Lower leg skin (tissue), 4 donors: ENCODE results near the gene CIAPIN1. TPM values are rescaled to one million over a fixed set of nuclear protein-coding genes. Genes with fewer than 3 reads are reported as not detected.

Experiments used
- DNase-seq, 2 donors: peaks; one replicate each; pipeline ENCODE4 v3.0.0-alpha.2; 2019; ENCODE audit warnings: low spot score in 2 of 2
- H3K4me3 ChIP-seq: fragments of 200-600 bp; sonication (generic); 2 replicates; pipeline ENCODE4 v1.5.1; 2017; ENCODE audit warnings: mild to moderate bottlenecking, low read depth; ENCODE audit not compliant: poor library complexity, severe bottlenecking
- POLR2A ChIP-seq, 2 donors: fragments of 450-650 bp; IDR thresholded peaks; one replicate each; pipeline ENCODE4 v1.6.1; 2016 to 2017; ENCODE audit warnings: antibody characterized with exemption in 2 of 2, mild to moderate bottlenecking in 1 of 2, moderate library complexity in 1 of 2
- WGBS, 2 donors: methylation state at CpG; one replicate each; pipeline ENCODE4 v1.1.5; 2018; 5-methylcytosine and 5-hydroxymethylcytosine counted together
- intact Hi-C: fragments of 100-400 bp; cut with DNase I; formaldehyde crosslinking; loops from one replicate; pipeline ENCODE4 v1.15.0; 2023; ENCODE audit warnings: low total_unique reads
- total RNA-seq, 4 donors: library from RNA; depleted of rRNA; stranded (reverse); fragments of >200 nt; gene quantifications; one replicate each; pipeline ENCODE4 v1.1.0, GENCODE V29; 2016
- TF ChIP-seq, protein P1 (sequence below), 3 donors: fragments of 450-650 bp; IDR thresholded peaks; one replicate each; pipeline ENCODE4 v1.5.1; 2016; ENCODE audit warnings: antibody characterized with exemption in 3 of 3, mild to moderate bottlenecking in 3 of 3, moderate library complexity in 2 of 3

The CIAPIN1 gene
- total RNA-seq, 4 donors from 2014 or later = 20.9 to 40.8 (median 30.7) TPM

DNA sequence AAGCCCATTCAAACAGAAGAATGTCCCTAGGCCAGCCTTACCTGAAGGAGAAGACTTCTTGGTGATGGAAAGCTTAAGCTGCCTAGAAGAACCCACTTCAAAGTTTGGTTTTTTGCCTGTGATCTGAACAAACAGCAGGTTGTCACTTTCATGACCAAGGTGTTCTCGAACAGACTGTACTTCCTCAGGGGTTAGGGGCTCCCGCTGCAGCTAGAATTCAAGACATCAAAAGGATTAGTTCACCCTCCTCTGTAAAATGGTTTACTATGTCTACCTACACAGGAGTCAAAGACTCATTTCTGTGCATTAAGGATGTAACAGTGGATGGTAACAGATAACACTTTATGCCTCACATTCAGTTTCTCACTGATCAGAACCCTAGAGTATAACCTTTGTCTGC lies 13.2 kb downstream of the CIAPIN1 start:
- TF ChIP-seq, protein P1, sequence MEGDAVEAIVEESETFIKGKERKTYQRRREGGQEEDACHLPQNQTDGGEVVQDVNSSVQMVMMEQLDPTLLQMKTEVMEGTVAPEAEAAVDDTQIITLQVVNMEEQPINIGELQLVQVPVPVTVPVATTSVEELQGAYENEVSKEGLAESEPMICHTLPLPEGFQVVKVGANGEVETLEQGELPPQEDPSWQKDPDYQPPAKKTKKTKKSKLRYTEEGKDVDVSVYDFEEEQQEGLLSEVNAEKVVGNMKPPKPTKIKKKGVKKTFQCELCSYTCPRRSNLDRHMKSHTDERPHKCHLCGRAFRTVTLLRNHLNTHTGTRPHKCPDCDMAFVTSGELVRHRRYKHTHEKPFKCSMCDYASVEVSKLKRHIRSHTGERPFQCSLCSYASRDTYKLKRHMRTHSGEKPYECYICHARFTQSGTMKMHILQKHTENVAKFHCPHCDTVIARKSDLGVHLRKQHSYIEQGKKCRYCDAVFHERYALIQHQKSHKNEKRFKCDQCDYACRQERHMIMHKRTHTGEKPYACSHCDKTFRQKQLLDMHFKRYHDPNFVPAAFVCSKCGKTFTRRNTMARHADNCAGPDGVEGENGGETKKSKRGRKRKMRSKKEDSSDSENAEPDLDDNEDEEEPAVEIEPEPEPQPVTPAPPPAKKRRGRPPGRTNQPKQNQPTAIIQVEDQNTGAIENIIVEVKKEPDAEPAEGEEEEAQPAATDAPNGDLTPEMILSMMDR (IDR thresholded peaks at IDR 0.05) = no peak
- TF ChIP-seq POLR2A (IDR thresholded peaks at IDR 0.05) = no peak
- WGBS, 2 donors = 90 to 95% methylated on average over 2 of the region's 2 CpGs

DNA sequence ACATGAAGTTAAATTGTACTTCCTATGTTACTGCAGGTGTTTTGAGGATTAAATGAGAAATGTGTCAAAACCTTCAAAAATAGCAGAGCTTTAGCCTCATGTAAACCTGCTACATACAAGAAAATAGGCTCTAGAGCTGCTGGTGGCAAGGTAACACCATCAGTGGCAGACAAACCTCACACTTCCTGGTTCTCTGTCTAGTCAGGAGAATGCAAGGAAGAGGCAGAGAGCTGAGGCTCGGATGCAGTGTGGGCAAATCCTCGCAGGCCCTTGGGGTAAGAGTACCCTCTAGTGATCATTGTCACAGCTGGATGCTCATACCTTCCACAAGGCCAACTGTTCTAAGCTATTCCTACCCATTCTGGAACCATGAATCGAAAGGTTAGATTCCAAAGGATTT lies 14.2 kb downstream of the CIAPIN1 start:
- DNase-seq = no peak
- intact Hi-C loops = no loop called here
- 93 to 95% methylated on average over 3 of the region's 3 CpGs for WGBS, 2 donors
- H3K4me3 ChIP-seq = no peak overlapping the region
- TF ChIP-seq, protein P1 (IDR thresholded peaks at IDR 0.05) = no peak
- TF ChIP-seq POLR2A (IDR thresholded peaks at IDR 0.05) = no peak

More for the DNA sequence above, 13.2 kb downstream of the CIAPIN1 start:
- H3K4me3 ChIP-seq = no peak overlapping the region
- no peak for DNase-seq
- intact Hi-C loops = no loop called here

DNA sequence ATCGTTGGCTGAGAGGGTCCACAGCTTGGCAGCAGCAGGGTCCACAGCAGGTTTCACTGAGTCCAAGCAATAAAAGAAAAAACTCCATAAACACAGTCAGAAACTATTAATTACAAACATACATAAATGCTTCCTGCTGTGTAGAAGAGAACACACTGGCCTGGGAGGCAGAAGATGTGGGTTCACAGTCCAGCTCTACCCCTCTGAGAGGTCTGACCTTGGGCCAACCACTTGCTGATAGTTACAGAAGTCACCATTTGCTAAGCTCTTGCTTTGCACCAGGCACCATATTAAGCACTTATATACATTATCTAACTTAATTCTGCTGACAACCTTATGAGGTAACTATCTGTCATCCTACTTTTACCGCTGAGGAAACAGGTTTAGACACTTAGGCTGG lies 14.7 kb downstream of the CIAPIN1 start:
- TF ChIP-seq POLR2A (IDR thresholded peaks at IDR 0.05) = no peak
- TF ChIP-seq, protein P1 (IDR thresholded peaks at IDR 0.05) = no peak
- H3K4me3 ChIP-seq = no peak overlapping the region
- intact Hi-C loops = no loop called here
- DNase-seq = no peak
- WGBS, 2 donors = 80 to 84% methylated on average over 2 of the region's 2 CpGs

DNA sequence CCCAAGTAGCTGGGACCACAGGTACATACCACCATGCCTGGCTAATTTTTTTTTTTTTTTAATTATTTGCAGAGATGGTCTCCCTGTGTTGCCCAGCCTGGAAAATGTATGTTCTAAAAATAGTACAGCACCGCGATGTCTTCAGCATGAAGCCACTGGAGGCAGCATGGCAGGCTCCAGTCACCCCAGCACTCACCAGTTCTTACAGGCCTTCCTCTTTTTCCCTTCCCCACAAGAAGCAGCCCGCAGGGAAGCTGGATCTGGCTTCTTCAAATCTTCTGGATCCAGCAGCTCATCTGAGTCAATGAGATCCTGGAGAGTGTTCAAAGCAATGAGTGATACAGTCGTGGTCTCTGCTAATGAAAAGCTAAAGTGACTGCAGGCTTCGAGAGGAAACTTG lies 16.2 kb downstream of the CIAPIN1 start:
- H3K4me3 ChIP-seq = no peak overlapping the region
- no peak for DNase-seq
- 45 to 64% methylated on average over 5 of the region's 5 CpGs for WGBS, 2 donors
- intact Hi-C loops = no loop called here
- TF ChIP-seq, protein P1 (IDR thresholded peaks at IDR 0.05) = no peak
- TF ChIP-seq POLR2A (IDR thresholded peaks at IDR 0.05) = no peak

DNA sequence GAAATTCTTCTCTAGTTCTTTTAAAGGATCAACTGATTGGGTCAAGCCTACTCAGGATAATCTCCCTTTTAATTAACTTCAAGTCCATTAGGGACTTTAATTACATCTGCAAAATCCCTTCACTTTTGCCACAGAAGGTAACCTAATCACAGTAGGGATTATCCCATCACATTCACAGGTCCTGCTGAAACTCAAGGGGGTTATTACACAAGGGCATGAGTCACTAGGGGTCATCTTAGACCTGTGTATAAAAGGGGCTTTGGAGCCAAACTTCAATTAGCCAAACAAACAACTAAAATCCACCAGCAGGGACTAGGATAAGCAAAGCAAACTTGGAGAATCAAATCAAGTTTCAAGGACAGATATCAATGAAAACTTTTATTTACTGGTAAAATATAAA lies 19.4 kb downstream of the CIAPIN1 start:
- no peak for DNase-seq
- H3K4me3 ChIP-seq = no peak overlapping the region
- intact Hi-C loops = loop anchor here (10.0 kb wide), 1 partner anchor 343 kb away; no protein-coding TSS in a partner anchor
- no peak for TF ChIP-seq POLR2A (IDR thresholded peaks at IDR 0.05)
- TF ChIP-seq, protein P1 (IDR thresholded peaks at IDR 0.05) = no peak

DNA sequence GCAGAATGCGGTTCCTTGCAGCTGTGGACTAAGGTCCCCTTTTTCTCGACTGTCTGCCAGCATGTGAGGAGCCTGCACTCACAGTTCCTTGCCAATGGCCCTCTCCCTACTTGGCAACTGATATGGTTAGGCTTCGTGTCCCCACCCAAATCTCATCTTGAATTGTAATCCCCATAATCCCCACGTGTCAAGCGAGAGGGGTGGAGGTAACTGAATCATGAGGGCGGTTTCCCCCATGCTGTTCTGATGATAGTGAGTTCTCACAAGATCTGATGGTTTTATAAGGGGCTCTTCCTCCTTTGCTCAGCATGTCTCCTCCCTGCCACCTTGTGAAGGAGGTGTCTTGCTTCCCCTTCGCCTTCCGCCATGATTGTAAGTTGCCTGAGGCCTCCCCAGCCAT lies 19.9 kb downstream of the CIAPIN1 start:
- no peak overlapping the region for H3K4me3 ChIP-seq
- DNase-seq = no peak
- TF ChIP-seq, protein P1 (IDR thresholded peaks at IDR 0.05) = no peak
- TF ChIP-seq POLR2A (IDR thresholded peaks at IDR 0.05) = no peak
- 78 to 84% methylated on average over 8 of the region's 8 CpGs for WGBS, 2 donors
- intact Hi-C loops = loop anchor here (10.0 kb wide), 1 partner anchor 343 kb away; no protein-coding TSS in a partner anchor
